Suprapubic skin (tissue), 4 donors: Measurements from ENCODE around the gene PPP6R3. TPM values are rescaled to one million over a fixed set of nuclear protein-coding genes. Genes with fewer than 3 reads are reported as not detected.
A peak's percentile ranks its signal among the peaks of the same experiment; 100 is the strongest.

Experiments
- DNase-seq, 2 donors: peaks; one replicate each; pipeline ENCODE4 v3.0.0-alpha.2; 2019; ENCODE audit warnings: low spot score in 2 of 2
- H3K27ac ChIP-seq: fragments of 200-600 bp; sonication (generic); one replicate; pipeline ENCODE4 v1.5.1; 2019
- H3K27me3 ChIP-seq: fragments of 200-600 bp; sonication (generic); one replicate; pipeline ENCODE4 v1.5.1; 2019
- H3K36me3 ChIP-seq: fragments of 200-600 bp; sonication (generic); one replicate; pipeline ENCODE4 v1.5.1; 2019
- H3K4me1 ChIP-seq: fragments of 200-600 bp; sonication (generic); one replicate; pipeline ENCODE4 v1.5.1; 2019
- H3K4me3 ChIP-seq: fragments of 200-600 bp; sonication (generic); one replicate; pipeline ENCODE4 v1.5.1; 2019; ENCODE audit warnings: mild to moderate bottlenecking
- H3K9me3 ChIP-seq: fragments of 200-600 bp; sonication (generic); one replicate; pipeline ENCODE4 v1.5.1; 2019
- EP300 ChIP-seq: sonication (generic); formaldehyde crosslinking; IDR thresholded peaks from one replicate; pipeline ENCODE4 v1.6.1; 2017; ENCODE audit warnings: antibody characterized with exemption
- POLR2A ChIP-seq, 2 donors: fragments of 450-650 bp; IDR thresholded peaks; one replicate each; pipeline ENCODE4 v1.6.1; 2017; ENCODE audit warnings: antibody characterized with exemption in 2 of 2, mild to moderate bottlenecking in 2 of 2, moderate library complexity in 2 of 2
- POLR2AphosphoS5 ChIP-seq, 3 donors: sonication (generic); formaldehyde crosslinking; IDR thresholded peaks; one replicate each; pipeline ENCODE4 v1.6.1; 2017; ENCODE audit warnings: antibody characterized with exemption in 3 of 3
- WGBS: methylation state at CpG from one replicate; pipeline ENCODE4 v1.1.5; 2018; 5-methylcytosine and 5-hydroxymethylcytosine counted together
- total RNA-seq, 4 donors: library from RNA; depleted of rRNA; stranded (reverse); fragments of >200 nt; gene quantifications; one replicate each; pipeline ENCODE4 v1.1.0, GENCODE V29; 2016
- TF ChIP-seq, protein P1 (sequence below), 2 donors: fragments of 200-600 bp in 1 of 2; fragments of 450-650 bp in 1 of 2; sonication (generic) in 1 of 2; IDR thresholded peaks; one replicate each; pipeline ENCODE4 v1.5.1; 2016 to 2019; ENCODE audit warnings: antibody characterized with exemption in 2 of 2, mild to moderate bottlenecking in 1 of 2, moderate library complexity in 1 of 2

PPP6R3 gene
- total RNA-seq, 4 donors from 2014 or later = 81.8 to 197 (median 97.0) TPM

DNA sequence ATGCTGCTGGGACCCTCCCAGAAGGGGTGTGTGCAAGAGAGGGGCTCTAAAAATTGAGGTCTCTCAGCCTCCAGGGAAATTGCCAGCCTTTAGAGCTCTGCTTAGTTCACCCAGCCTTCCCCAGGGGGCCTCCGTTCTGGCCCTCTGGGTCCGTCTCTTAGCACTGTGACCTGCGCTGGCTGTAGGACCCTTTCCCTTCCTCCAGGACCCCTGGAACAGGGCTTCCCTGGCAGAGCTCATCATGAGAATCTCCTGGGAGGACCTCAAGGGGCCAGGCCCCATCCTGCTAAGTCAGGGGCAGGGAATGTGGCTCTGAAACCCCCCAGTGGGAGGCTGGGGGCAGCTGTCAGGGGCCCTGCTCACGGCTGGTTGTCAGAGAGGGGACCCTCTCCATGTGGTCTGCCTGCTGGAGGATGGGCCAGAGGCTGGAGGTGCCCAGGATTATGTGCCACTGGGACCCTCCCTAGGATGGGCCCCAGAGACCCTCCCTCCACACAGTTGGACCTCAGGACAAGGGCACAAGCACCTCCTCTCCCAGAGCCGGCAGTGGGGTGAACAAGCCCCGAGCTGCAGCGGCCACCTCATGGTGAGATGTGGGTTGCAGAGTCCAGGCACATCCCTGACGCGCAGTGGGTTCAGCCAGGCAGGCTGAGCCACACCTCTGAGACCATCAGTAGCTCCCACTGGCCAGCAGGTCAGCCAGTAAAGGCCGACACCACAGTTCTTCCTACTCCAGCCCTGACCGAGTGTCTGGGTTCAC, 196.6 kb downstream of the PPP6R3 start:
- peaks cover 8% of the 10 kb centered on the region for H3K4me1 ChIP-seq
- peak in 1 of 2 donors; percentile 60 for DNase-seq
- peaks cover 10% of the 10 kb centered on the region for H3K27me3 ChIP-seq
- TF ChIP-seq POLR2AphosphoS5 (IDR thresholded peaks at IDR 0.05) (no peak), POLR2A (IDR thresholded peaks at IDR 0.05) (no peak), EP300 (no peak)
- TF ChIP-seq, protein P1, sequence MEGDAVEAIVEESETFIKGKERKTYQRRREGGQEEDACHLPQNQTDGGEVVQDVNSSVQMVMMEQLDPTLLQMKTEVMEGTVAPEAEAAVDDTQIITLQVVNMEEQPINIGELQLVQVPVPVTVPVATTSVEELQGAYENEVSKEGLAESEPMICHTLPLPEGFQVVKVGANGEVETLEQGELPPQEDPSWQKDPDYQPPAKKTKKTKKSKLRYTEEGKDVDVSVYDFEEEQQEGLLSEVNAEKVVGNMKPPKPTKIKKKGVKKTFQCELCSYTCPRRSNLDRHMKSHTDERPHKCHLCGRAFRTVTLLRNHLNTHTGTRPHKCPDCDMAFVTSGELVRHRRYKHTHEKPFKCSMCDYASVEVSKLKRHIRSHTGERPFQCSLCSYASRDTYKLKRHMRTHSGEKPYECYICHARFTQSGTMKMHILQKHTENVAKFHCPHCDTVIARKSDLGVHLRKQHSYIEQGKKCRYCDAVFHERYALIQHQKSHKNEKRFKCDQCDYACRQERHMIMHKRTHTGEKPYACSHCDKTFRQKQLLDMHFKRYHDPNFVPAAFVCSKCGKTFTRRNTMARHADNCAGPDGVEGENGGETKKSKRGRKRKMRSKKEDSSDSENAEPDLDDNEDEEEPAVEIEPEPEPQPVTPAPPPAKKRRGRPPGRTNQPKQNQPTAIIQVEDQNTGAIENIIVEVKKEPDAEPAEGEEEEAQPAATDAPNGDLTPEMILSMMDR (IDR thresholded peaks at IDR 0.05) = no peak
- no peak overlapping the region for H3K27ac ChIP-seq
- peaks cover 4% of the 10 kb centered on the region for H3K9me3 ChIP-seq
- no peaks in the 10 kb centered on the region for H3K36me3 ChIP-seq
- no peak overlapping the region for H3K4me3 ChIP-seq
- 98% methylated on average over 11 of the region's 11 CpGs for WGBS

DNA sequence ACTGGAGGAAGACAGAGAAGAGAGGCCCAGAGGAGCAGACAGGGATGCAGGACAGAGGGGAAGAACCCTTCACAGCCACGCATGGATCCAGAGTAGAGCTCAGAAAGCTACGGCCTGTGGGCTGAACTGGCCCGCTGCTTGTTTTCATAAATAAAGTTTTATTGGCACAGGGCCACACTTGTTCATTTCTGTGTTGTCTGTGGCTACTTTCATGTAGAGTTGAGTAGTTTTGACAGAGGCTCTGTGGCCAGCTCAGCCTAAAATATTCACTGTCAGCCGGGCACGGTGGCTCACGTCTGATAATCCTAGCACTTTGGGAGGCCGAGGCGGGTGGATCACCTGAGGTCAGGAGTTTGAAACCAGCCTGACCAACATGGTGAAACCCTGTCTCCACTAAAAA, 197.5 kb downstream of the PPP6R3 start:
- Histone ChIP-seq H3K4me3 (no peak overlapping the region), H3K4me1 (peaks cover 8% of the 10 kb centered on the region), H3K27me3 (peaks cover 6% of the 10 kb centered on the region), H3K9me3 (peaks cover 4% of the 10 kb centered on the region), H3K36me3 (no peaks in the 10 kb centered on the region), H3K27ac (no peak overlapping the region)
- 94% methylated on average over 8 of the region's 8 CpGs for WGBS
- DNase-seq = peak in 1 of 2 donors; percentile 47
- TF ChIP-seq EP300 (no peak), POLR2A (IDR thresholded peaks at IDR 0.05) (no peak)
- TF ChIP-seq, protein P1 (IDR thresholded peaks at IDR 0.05) = no peak

DNA sequence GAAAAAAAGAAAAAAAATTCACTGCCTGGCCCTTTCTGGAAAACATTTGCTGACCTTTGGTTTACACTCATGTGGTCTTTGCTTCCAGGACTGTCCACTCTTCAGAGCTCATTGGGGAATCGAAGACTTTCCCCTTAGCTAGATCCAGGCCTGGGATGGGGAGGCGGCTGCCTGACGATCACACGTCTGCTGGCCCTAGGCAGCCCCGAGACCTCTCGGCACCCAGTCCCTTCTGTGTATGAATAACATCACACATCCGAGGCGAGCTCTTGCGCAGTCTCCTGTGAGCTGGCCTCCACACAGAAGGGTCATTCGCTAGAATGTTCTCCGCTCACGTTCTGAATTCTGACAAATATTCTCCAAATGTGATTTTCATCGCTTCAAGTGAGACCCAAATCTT, 198.1 kb downstream of the PPP6R3 start:
- peak in 1 of 2 donors; percentile 72 for DNase-seq
- Histone ChIP-seq H3K4me3 (no peak overlapping the region), H3K36me3 (no peaks in the 10 kb centered on the region), H3K4me1 (peaks cover 8% of the 10 kb centered on the region), H3K27me3 (peaks cover 9% of the 10 kb centered on the region), H3K9me3 (peaks cover 4% of the 10 kb centered on the region), H3K27ac (peak overlapping the region; percentile 56)
- WGBS = 84% methylated on average over 13 of the region's 13 CpGs
- TF ChIP-seq POLR2AphosphoS5 (IDR thresholded peaks at IDR 0.05) = no peak
- no peak for TF ChIP-seq EP300
- no peak for TF ChIP-seq POLR2A (IDR thresholded peaks at IDR 0.05)

DNA sequence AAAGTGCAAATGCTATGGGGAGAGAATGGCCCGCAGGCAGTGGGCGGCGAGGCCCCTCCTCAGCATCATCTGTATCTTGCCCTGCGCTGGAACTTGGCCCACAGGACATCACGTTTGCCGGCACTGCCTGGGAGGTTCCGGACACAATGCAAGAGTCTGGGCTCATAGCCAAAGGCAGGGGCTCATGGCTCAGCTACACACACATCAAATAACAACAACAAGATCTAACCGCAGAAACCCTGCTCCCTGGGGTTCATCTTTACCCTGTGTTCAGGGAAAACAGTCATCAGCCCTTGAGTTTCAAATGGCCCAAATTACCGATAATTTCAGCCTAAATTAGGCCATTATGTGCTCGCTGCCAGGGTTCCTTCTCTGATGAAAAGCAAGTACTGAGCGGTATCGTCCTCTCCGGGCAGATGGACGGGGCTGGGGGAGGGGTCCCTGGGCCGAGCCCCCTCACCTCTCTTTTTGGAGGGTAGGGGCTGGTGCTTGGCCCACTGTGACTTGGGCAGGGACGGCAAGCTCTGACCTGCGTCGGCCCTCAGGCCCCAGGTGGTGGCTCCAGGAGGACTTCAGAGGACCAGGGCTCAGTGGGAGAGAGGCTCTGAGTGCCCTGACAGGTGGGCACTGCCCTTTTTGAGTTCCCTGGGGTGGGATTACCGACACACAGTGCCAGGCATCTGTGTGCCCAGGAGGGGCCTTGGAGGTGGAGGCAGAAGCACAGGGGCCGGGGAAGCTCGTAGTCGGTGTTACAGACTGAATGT, 198.8 kb downstream of the PPP6R3 start:
- H3K27ac ChIP-seq = peak overlapping the region; percentile 56
- WGBS = 48% methylated on average over 21 of the region's 22 CpGs
- TF ChIP-seq POLR2A (IDR thresholded peaks at IDR 0.05) = no peak

DNA sequence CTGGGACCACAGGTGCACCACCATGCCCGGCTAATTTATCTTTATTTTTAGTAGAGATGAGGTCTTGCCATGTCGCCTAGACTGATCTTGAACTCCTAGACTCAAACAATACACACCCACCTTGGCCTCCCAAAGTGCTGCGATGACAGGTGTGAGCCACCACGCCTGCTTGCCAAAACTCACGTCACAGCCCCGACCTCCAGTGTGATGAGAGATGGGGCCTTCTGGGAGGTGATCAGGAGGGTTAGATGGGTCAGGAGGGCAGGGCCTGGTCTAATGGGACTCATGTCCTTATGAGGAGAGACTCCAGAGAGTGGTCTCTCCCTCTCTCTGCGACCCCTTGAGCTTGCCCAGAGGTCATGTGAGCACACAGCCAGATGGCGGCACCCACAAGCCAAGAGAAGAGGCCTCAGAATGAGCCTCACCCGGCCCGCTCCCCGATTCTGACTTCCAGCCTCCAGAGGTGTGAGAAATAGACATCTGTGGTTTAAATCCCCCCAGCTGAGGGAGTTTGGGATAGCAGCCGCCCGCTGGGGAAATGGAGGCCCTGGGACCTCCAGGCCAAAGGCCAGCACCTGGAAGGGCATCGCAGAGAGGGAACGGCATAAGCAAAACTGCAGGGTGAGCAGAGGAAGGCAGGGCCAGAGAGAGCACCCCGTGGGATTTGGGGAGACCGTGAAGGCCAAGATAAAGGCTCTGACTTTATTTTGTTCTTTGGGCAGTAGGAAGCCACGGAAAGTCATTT, 199.7 kb downstream of the PPP6R3 start:
- no peaks in the 10 kb centered on the region for H3K36me3 ChIP-seq
- peaks cover 8% of the 10 kb centered on the region for H3K4me1 ChIP-seq
- peaks cover 3% of the 10 kb centered on the region for H3K9me3 ChIP-seq
- WGBS = 90% methylated on average over 18 of the region's 18 CpGs
- no peak overlapping the region for H3K4me3 ChIP-seq
- H3K27me3 ChIP-seq = peaks cover 24% of the 10 kb centered on the region
- DNase-seq = peak in 1 of 2 donors; percentile 31
- TF ChIP-seq POLR2A (IDR thresholded peaks at IDR 0.05) = no peak
- TF ChIP-seq POLR2AphosphoS5 (IDR thresholded peaks at IDR 0.05) = no peak
- no peak overlapping the region for H3K27ac ChIP-seq

More for the DNA sequence above, 198.8 kb downstream of the PPP6R3 start:
- Histone ChIP-seq H3K4me1 (peaks cover 8% of the 10 kb centered on the region), H3K9me3 (peaks cover 4% of the 10 kb centered on the region), H3K27me3 (peaks cover 15% of the 10 kb centered on the region), H3K4me3 (no peak overlapping the region), H3K36me3 (no peaks in the 10 kb centered on the region)
- peak in 1 of 2 donors; percentile 79 for DNase-seq

DNA sequence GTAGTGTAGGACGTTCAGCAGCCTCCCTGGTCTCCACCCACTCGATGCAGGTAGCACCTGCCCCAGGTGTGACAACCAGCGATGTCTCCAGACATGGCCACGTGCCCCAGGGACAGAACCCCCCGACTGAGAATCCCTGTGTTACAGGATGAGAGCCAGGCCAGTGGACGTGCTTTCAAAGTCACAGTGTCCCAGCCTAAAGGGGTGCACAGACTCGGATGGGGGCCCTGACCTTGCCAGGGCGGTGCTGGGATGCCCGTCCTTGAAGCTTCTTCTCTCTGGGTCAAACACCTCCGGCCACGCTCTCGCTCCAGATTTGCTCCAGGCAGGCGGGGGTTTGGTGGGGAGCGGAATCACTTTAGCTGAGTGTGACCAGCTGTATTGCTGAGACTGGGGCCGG, 200.5 kb downstream of the PPP6R3 start:
- H3K27me3 ChIP-seq = peaks cover 24% of the 10 kb centered on the region
- no peaks in the 10 kb centered on the region for H3K36me3 ChIP-seq
- TF ChIP-seq POLR2AphosphoS5 (IDR thresholded peaks at IDR 0.05) = no peak
- no peak for TF ChIP-seq POLR2A (IDR thresholded peaks at IDR 0.05)
- TF ChIP-seq EP300 = no peak
- TF ChIP-seq, protein P1 (IDR thresholded peaks at IDR 0.05) = no peak
- no peaks in the 10 kb centered on the region for H3K9me3 ChIP-seq
- H3K4me3 ChIP-seq = no peak overlapping the region
- H3K27ac ChIP-seq = no peak overlapping the region
- peaks cover 8% of the 10 kb centered on the region for H3K4me1 ChIP-seq
- WGBS = 84% methylated on average over 8 of the region's 15 CpGs
- DNase-seq = no peak
